Mesothelial cell of epicardium (in vitro differentiated cells): ENCODE data around the gene KRTAP5-9. TPM values are rescaled to one million over a fixed set of nuclear protein-coding genes. Genes with fewer than 3 reads are reported as not detected.
"Not testable (repeated sequence)": the region's sequence is repeated elsewhere in the genome, so short reads cannot be mapped to it uniquely, and the experiment has no call there.

Source experiments
- DNase-seq, 2 experiments: peaks; one replicate each; pipeline ENCODE4 v3.0.0; 2021; ENCODE audit warnings: low spot score in 2 of 2; ENCODE audit not compliant: unreplicated experiment in 2 of 2
- H3K27ac Mint-ChIP-seq: 2 replicates; pipeline ENCODE4 v1.8.0; 2021; ENCODE audit warnings: mixed read lengths
- H3K27me3 Mint-ChIP-seq: 2 replicates; pipeline ENCODE4 v1.8.0; 2021; ENCODE audit warnings: low read depth, mixed read lengths
- H3K36me3 Mint-ChIP-seq: 2 replicates; pipeline ENCODE4 v1.8.0; 2021; ENCODE audit warnings: mixed read lengths
- H3K4me1 Mint-ChIP-seq: 2 replicates; pipeline ENCODE4 v1.8.0; 2021; ENCODE audit warnings: mixed read lengths
- H3K4me3 Mint-ChIP-seq: 2 replicates; pipeline ENCODE4 v1.8.0; 2021; ENCODE audit warnings: mild to moderate bottlenecking, moderate library complexity, mixed read lengths
- H3K9me3 Mint-ChIP-seq: 2 replicates; pipeline ENCODE4 v1.8.0; 2021; ENCODE audit warnings: mixed read lengths
- CTCF ChIP-seq: fragments of 200-600 bp; sonication (generic); IDR thresholded peaks from one replicate; pipeline ENCODE4 v1.5.0; 2021; ENCODE audit warnings: antibody characterized with exemption; ENCODE audit not compliant: unreplicated experiment
- total RNA-seq: library from RNA; stranded (reverse); gene quantifications from 3 replicates; pipeline ENCODE4 v1.2.1, GENCODE V29; 2021

KRTAP5-9 gene
- total RNA-seq, 1 donor from 2014 or later = 0.65 TPM

GRCh38 chr11:71563406-71563805 is 15.2 kb downstream of the KRTAP5-9 start:
- no peak for DNase-seq

GRCh38 chr11:71564430-71564829 is 16.2 kb downstream of the KRTAP5-9 start:
- Mint-ChIP-seq H3K36me3 (no peaks in the 10 kb centered on the region), H3K4me3 (no peak overlapping the region), H3K27ac (no peak overlapping the region), H3K9me3 (peaks cover 21% of the 10 kb centered on the region), H3K4me1 (peaks cover 29% of the 10 kb centered on the region), H3K27me3 (peaks cover 31% of the 10 kb centered on the region)
- no peak for TF ChIP-seq CTCF
- DNase-seq = no peak

More at GRCh38 chr11:71563406-71563805, 15.2 kb downstream of the KRTAP5-9 start:
- Mint-ChIP-seq H3K27ac (no peak overlapping the region), H3K27me3 (peaks cover 31% of the 10 kb centered on the region), H3K4me3 (no peak overlapping the region), H3K36me3 (no peaks in the 10 kb centered on the region), H3K4me1 (peaks cover 27% of the 10 kb centered on the region), H3K9me3 (peaks cover 21% of the 10 kb centered on the region)
- TF ChIP-seq CTCF = no peak

GRCh38 chr11:71565263-71565662 is 17.0 kb downstream of the KRTAP5-9 start, which contains the start of gene KRTAP5-10:
Gene KRTAP5-10, plus strand, starts transcription at chr11:71565563. Its CDS starts 25 bp downstream, at chr11:71565588.
- H3K36me3 Mint-ChIP-seq = no peaks in the 10 kb centered on the region
- DNase-seq = no peak
- H3K27me3 Mint-ChIP-seq = peaks cover 31% of the 10 kb centered on the region
- peaks cover 29% of the 10 kb centered on the region for H3K4me1 Mint-ChIP-seq
- no peak within 1 kb of the TSS for H3K4me3 Mint-ChIP-seq
- H3K27ac Mint-ChIP-seq = no peak within 1 kb of the TSS
- TF ChIP-seq CTCF = no peak
- H3K9me3 Mint-ChIP-seq = peaks cover 17% of the 10 kb centered on the region

GRCh38 chr11:71566081-71566620 is 17.9 kb downstream of the KRTAP5-9 start:
- Mint-ChIP-seq H3K27ac (no peak overlapping the region), H3K4me1 (peaks cover 29% of the 10 kb centered on the region), H3K9me3 (peaks cover 9% of the 10 kb centered on the region), H3K4me3 (no peak overlapping the region), H3K36me3 (no peaks in the 10 kb centered on the region), H3K27me3 (peaks cover 31% of the 10 kb centered on the region)
- no peak for DNase-seq
- no peak for TF ChIP-seq CTCF

GRCh38 chr11:71566626-71567599 is 18.7 kb downstream of the KRTAP5-9 start:
- peaks cover 26% of the 10 kb centered on the region for H3K27me3 Mint-ChIP-seq

GRCh38 chr11:71567633-71568032 is 19.4 kb downstream of the KRTAP5-9 start:
- not testable (repeated sequence) for DNase-seq, H3K4me3 Mint-ChIP-seq, H3K9me3 Mint-ChIP-seq, H3K36me3 Mint-ChIP-seq
- H3K27ac Mint-ChIP-seq = peak overlapping the region; percentile 13
- peaks cover 24% of the 10 kb centered on the region for H3K27me3 Mint-ChIP-seq
- peaks cover 29% of the 10 kb centered on the region for H3K4me1 Mint-ChIP-seq

More at GRCh38 chr11:71566626-71567599, 18.7 kb downstream of the KRTAP5-9 start:
- H3K4me3 Mint-ChIP-seq, DNase-seq, H3K9me3 Mint-ChIP-seq, H3K36me3 Mint-ChIP-seq: not testable (repeated sequence)
- H3K27ac Mint-ChIP-seq = peak overlapping the region; percentile 13
- peaks cover 29% of the 10 kb centered on the region for H3K4me1 Mint-ChIP-seq
